SK-N-SH treated with all-trans-retinoic acid at 6 μM for 48 hours (cell line): ENCODE data around the gene PSMA7.

ENCODE experiments used
- ATAC-seq: fragments of 200-7000 bp; cut with Tn5 transposase; 3 replicates; pipeline ENCODE4 v1.9.1; 2020; ENCODE audit warnings: mild to moderate bottlenecking, moderate library complexity
- ARNTL ChIP-seq: fragments of 450-650 bp; formaldehyde crosslinking; IDR thresholded peaks from 2 replicates; pipeline ENCODE4 v1.5.0; 2020; ENCODE audit warnings: low read depth, mild to moderate bottlenecking, moderate library complexity, borderline replicate concordance
- BACH2 ChIP-seq: fragments of 250-450 bp; sonication (Bioruptor Pico); IDR thresholded peaks from 2 replicates; pipeline ENCODE4 v1.9.0; 2021; ENCODE audit warnings: mild to moderate bottlenecking, borderline replicate concordance
- CSDC2 ChIP-seq: fragments of 250-450 bp; sonication (Bioruptor Pico); IDR thresholded peaks from 2 replicates; pipeline ENCODE4 v1.5.0; 2020; ENCODE audit warnings: mild to moderate bottlenecking, moderate library complexity
- ESRRG ChIP-seq: fragments of 250-450 bp; sonication (Bioruptor Pico); IDR thresholded peaks from 2 replicates; pipeline ENCODE4 v1.6.1; 2021; ENCODE audit warnings: mild to moderate bottlenecking
- GLIS3 ChIP-seq: fragments of 250-450 bp; sonication (Bioruptor Pico); IDR thresholded peaks from 2 replicates; pipeline ENCODE4 v1.5.0; 2020; ENCODE audit warnings: mild to moderate bottlenecking, moderate library complexity
- ISL1 ChIP-seq: fragments of 250-450 bp; sonication (Bioruptor Pico); IDR thresholded peaks from 2 replicates; pipeline ENCODE4 v2.1.2; 2022; ENCODE audit warnings: mild to moderate bottlenecking, moderate library complexity
- OSR1 ChIP-seq: fragments of 250-450 bp; sonication (Bioruptor Pico); IDR thresholded peaks from 2 replicates; pipeline ENCODE4 v1.8.0; 2022; ENCODE audit warnings: moderate library complexity, mild to moderate bottlenecking, inconsistent platforms
- PATZ1 ChIP-seq: fragments of 250-450 bp; sonication (Bioruptor Pico); IDR thresholded peaks from 2 replicates; pipeline ENCODE4 v1.8.0; 2020; ENCODE audit warnings: mild to moderate bottlenecking, moderate library complexity, borderline replicate concordance
- PPARA ChIP-seq: fragments of 250-450 bp; sonication (Bioruptor Pico); IDR thresholded peaks from 2 replicates; pipeline ENCODE4 v1.5.0; 2020; ENCODE audit warnings: mild to moderate bottlenecking, borderline replicate concordance
- RARB ChIP-seq: fragments of 250-450 bp; sonication (Bioruptor Pico); IDR thresholded peaks from 2 replicates; pipeline ENCODE4 v1.8.0; 2021; ENCODE audit warnings: mild to moderate bottlenecking, moderate library complexity
- SNAI2 ChIP-seq: fragments of 250-450 bp; sonication (Bioruptor Pico); IDR thresholded peaks from 2 replicates; pipeline ENCODE4 v1.5.0; 2020; ENCODE audit warnings: mild to moderate bottlenecking, moderate library complexity
- TOX ChIP-seq: fragments of 250-450 bp; sonication (Bioruptor Pico); IDR thresholded peaks from 2 replicates; pipeline ENCODE4 v1.8.0; 2021; ENCODE audit warnings: mild to moderate bottlenecking, moderate library complexity, borderline replicate concordance
- TSHZ2 ChIP-seq: fragments of 250-450 bp; sonication (Bioruptor Pico); IDR thresholded peaks from 2 replicates; pipeline ENCODE4 v1.5.0; 2020; ENCODE audit warnings: mild to moderate bottlenecking, moderate library complexity
- ZC3H10 ChIP-seq: fragments of 250-450 bp; sonication (Bioruptor Pico); IDR thresholded peaks from 2 replicates; pipeline ENCODE4 v1.5.1; 2021; ENCODE audit warnings: mild to moderate bottlenecking, moderate library complexity
- ZFP3 ChIP-seq: fragments of 250-450 bp; sonication (Bioruptor Pico); IDR thresholded peaks from 2 replicates; pipeline ENCODE4 v1.5.0; 2020; ENCODE audit warnings: mild to moderate bottlenecking, moderate library complexity
- ZFP30 ChIP-seq: fragments of 450-650 bp; formaldehyde crosslinking; IDR thresholded peaks from 2 replicates; pipeline ENCODE4 v1.5.0; 2022; ENCODE audit warnings: mild to moderate bottlenecking, moderate library complexity
- ZNF565 ChIP-seq: fragments of 450-650 bp; formaldehyde crosslinking; conservative IDR thresholded peaks from 2 replicates; pipeline ENCODE4 v1.5.0; 2020; ENCODE audit warnings: low read depth, mild to moderate bottlenecking, moderate library complexity
- ZNF8 ChIP-seq: fragments of 450-650 bp; formaldehyde crosslinking; IDR thresholded peaks from 2 replicates; pipeline ENCODE4 v1.5.0; 2020; ENCODE audit warnings: mild to moderate bottlenecking, moderate library complexity
- TF ChIP-seq, protein P1 (sequence below): fragments of 250-450 bp; sonication (Bioruptor Pico); IDR thresholded peaks from 2 replicates; pipeline ENCODE4 v1.8.0; 2021; ENCODE audit warnings: low read depth, mild to moderate bottlenecking, moderate library complexity, borderline replicate concordance
- TF ChIP-seq, protein P2 (sequence below): fragments of 250-450 bp; sonication (Bioruptor Pico); IDR thresholded peaks from 2 replicates; pipeline ENCODE4 v1.5.1; 2020; ENCODE audit warnings: low read depth, mild to moderate bottlenecking, moderate library complexity
- TF ChIP-seq, protein P3 (sequence below): fragments of 250-450 bp; sonication (Bioruptor Pico); IDR thresholded peaks from 2 replicates; pipeline ENCODE4 v1.5.1; 2021; ENCODE audit warnings: mild to moderate bottlenecking, moderate library complexity

The PSMA7 gene

DNA sequence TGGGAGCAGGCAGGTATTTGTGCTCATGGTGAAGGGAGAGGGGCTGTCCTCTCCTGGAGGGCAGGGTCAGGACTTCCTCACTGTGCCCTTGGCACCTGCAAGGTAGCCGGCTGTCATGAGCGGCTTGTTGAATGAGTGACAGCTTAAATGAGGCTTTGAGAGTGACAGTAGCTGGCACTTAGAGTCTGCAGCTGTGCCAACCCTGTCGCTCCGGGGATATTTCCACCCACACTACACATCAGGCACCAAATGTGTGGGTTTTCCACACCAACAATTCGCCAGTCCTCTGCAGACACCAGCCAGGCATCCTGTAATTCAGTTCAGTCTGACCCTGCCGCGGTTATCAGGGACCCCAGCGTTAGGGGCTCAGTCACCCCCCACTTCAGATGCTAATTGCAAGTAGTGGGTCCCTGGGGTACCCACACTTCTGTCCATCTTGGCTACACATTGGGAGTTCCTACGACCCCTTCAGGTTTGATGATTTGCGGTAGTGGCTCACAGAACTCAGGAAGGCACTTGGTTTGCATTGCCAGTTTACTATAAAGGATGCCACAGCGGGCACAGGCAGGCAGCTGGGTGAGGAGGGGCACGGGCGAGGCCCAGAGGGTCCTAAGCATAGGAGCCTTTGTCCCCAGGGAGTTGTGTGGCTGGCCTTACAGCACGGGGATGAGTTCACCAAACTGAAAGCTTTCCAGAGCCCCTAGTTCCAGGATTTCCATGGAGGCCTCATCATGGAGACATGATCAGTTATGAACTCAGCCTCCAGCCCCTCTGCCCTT is 48.8 kb upstream of the PSMA7 start (continued):
- TF ChIP-seq, protein P1, sequence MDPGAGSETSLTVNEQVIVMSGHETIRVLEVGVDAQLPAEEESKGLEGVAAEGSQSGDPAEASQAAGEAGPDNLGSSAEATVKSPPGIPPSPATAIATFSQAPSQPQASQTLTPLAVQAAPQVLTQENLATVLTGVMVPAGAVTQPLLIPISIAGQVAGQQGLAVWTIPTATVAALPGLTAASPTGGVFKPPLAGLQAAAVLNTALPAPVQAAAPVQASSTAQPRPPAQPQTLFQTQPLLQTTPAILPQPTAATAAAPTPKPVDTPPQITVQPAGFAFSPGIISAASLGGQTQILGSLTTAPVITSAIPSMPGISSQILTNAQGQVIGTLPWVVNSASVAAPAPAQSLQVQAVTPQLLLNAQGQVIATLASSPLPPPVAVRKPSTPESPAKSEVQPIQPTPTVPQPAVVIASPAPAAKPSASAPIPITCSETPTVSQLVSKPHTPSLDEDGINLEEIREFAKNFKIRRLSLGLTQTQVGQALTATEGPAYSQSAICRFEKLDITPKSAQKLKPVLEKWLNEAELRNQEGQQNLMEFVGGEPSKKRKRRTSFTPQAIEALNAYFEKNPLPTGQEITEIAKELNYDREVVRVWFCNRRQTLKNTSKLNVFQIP: no peak
- no peak for TF ChIP-seq TOX (CRISPR knock-in tag)
- no peak for TF ChIP-seq ARNTL (CRISPR knock-in tag)
- TF ChIP-seq RARB: no peak
- TF ChIP-seq ZFP30 (CRISPR knock-in tag): no peak

- no peak for ATAC-seq
- no peak for TF ChIP-seq CSDC2
- TF ChIP-seq GLIS3 (CRISPR knock-in tag): no peak
- TF ChIP-seq, protein P2, sequence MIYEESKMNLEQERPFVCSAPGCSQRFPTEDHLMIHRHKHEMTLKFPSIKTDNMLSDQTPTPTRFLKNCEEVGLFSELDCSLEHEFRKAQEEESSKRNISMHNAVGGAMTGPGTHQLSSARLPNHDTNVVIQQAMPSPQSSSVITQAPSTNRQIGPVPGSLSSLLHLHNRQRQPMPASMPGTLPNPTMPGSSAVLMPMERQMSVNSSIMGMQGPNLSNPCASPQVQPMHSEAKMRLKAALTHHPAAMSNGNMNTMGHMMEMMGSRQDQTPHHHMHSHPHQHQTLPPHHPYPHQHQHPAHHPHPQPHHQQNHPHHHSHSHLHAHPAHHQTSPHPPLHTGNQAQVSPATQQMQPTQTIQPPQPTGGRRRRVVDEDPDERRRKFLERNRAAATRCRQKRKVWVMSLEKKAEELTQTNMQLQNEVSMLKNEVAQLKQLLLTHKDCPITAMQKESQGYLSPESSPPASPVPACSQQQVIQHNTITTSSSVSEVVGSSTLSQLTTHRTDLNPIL (CRISPR knock-in tag): no peak
- TF ChIP-seq, protein P3, sequence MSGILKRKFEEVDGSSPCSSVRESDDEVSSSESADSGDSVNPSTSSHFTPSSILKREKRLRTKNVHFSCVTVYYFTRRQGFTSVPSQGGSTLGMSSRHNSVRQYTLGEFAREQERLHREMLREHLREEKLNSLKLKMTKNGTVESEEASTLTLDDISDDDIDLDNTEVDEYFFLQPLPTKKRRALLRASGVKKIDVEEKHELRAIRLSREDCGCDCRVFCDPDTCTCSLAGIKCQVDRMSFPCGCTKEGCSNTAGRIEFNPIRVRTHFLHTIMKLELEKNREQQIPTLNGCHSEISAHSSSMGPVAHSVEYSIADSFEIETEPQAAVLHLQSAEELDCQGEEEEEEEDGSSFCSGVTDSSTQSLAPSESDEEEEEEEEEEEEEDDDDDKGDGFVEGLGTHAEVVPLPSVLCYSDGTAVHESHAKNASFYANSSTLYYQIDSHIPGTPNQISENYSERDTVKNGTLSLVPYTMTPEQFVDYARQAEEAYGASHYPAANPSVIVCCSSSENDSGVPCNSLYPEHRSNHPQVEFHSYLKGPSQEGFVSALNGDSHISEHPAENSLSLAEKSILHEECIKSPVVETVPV (CRISPR knock-in tag): no peak
- TF ChIP-seq PPARA (CRISPR knock-in tag): no peak
- no peak for TF ChIP-seq RARB
- TF ChIP-seq ZNF565 (CRISPR knock-in tag): no peak
- no peak for TF ChIP-seq ISL1 (CRISPR knock-in tag)
- no peak for TF ChIP-seq ZFP30 (CRISPR knock-in tag)
- TF ChIP-seq OSR1 (CRISPR knock-in tag): no peak
- no peak for TF ChIP-seq ARNTL (CRISPR knock-in tag)
- no peak for TF ChIP-seq BACH2 (CRISPR knock-in tag)
- TF ChIP-seq TSHZ2: no peak
- no peak for TF ChIP-seq ESRRG (CRISPR knock-in tag)
- no peak for TF ChIP-seq PATZ1 (CRISPR knock-in tag)
- no peak for TF ChIP-seq ZNF8
- TF ChIP-seq ZC3H10 (CRISPR knock-in tag): no peak
- no peak for TF ChIP-seq SNAI2
- no peak for TF ChIP-seq ZFP3 (CRISPR knock-in tag)
- TF ChIP-seq, protein P1: no peak
Observed at GRCh38 chr20:62190639-62191411, 47.6 kb upstream of the PSMA7 start.
